ENCODE data around the gene CCDC50. TPM values are rescaled to one million over a fixed set of nuclear protein-coding genes. Genes with fewer than 3 reads are reported as not detected.

The CCDC50 gene
- total and polyA plus RNA-seq, 7 donors, result 20.8 to 128 (median 103) TPM

- H3K27me3 ChIP-seq, result no peaks in the 10 kb centered on the region
- no peak overlapping the region for H3K4me3 ChIP-seq
- 82 to 89% methylated on average over 3 of the region's 3 CpGs for WGBS, 2 donors
- DNase-seq, result no peak
- intact Hi-C loops (cut with DNase I), result no loop called here
- TF ChIP-seq POLR2AphosphoS5 (IDR thresholded peaks at IDR 0.05) (no peak), EP300 (IDR thresholded peaks at IDR 0.05) (no peak), CTCF (IDR thresholded peaks at IDR 0.05) (no peak), POLR2A (IDR thresholded peaks at IDR 0.05) (no peak)
- no peaks in the 10 kb centered on the region for H3K9me3 ChIP-seq
- no peak overlapping the region for H3K27ac ChIP-seq
- H3K4me1 ChIP-seq, result peaks cover 0 to 25% (median 18%) of the 10 kb centered on the region in 4 donors
- H3K36me3 ChIP-seq, result peaks cover 0 to 67% (median 16%) of the 10 kb centered on the region in 4 donors
Observed at GRCh38 chr3:191360620-191361019, 31.4 kb downstream of the CCDC50 start.

GRCh38 chr3:191361456-191361855 lies 32.3 kb downstream of the CCDC50 start:
- Histone ChIP-seq H3K27ac (no peak overlapping the region), H3K4me1 (peaks cover 0 to 22% (median 10%) of the 10 kb centered on the region in 4 donors), H3K27me3 (no peaks in the 10 kb centered on the region), H3K4me3 (no peak overlapping the region), H3K36me3 (peaks cover 0 to 75% (median 16%) of the 10 kb centered on the region in 4 donors), H3K9me3 (no peaks in the 10 kb centered on the region)
- 91 to 98% methylated on average over 1 of the region's 1 CpG for WGBS, 2 donors
- intact Hi-C loops (cut with DNase I), result no loop called here
- no peak for TF ChIP-seq CTCF (IDR thresholded peaks at IDR 0.05)
- TF ChIP-seq POLR2A (IDR thresholded peaks at IDR 0.05), result no peak
- TF ChIP-seq EP300 (IDR thresholded peaks at IDR 0.05), result no peak
- TF ChIP-seq POLR2AphosphoS5 (IDR thresholded peaks at IDR 0.05), result no peak
- DNase-seq, result no peak

GRCh38 chr3:191362037-191362436 lies 32.8 kb downstream of the CCDC50 start:
- intact Hi-C loops (cut with DNase I), result no loop called here
- Histone ChIP-seq H3K36me3 (peaks cover 0 to 77% (median 16%) of the 10 kb centered on the region in 4 donors), H3K27me3 (no peaks in the 10 kb centered on the region), H3K4me3 (no peak overlapping the region), H3K27ac (no peak overlapping the region), H3K9me3 (no peaks in the 10 kb centered on the region), H3K4me1 (peaks cover 0 to 16% (median 4%) of the 10 kb centered on the region in 4 donors)
- WGBS, 2 donors, result 58 to 84% methylated on average over 4 of the region's 4 CpGs
- DNase-seq, result no peak
- no peak for TF ChIP-seq EP300 (IDR thresholded peaks at IDR 0.05)
- TF ChIP-seq POLR2AphosphoS5 (IDR thresholded peaks at IDR 0.05), result no peak
- no peak for TF ChIP-seq POLR2A (IDR thresholded peaks at IDR 0.05)
- no peak for TF ChIP-seq CTCF (IDR thresholded peaks at IDR 0.05)

- no peak overlapping the region for H3K27ac ChIP-seq
- no peak for TF ChIP-seq POLR2A (IDR thresholded peaks at IDR 0.05)
- no peak for TF ChIP-seq CTCF (IDR thresholded peaks at IDR 0.05)
- TF ChIP-seq POLR2AphosphoS5 (IDR thresholded peaks at IDR 0.05), result no peak
- TF ChIP-seq EP300 (IDR thresholded peaks at IDR 0.05), result no peak
- no peaks in the 10 kb centered on the region for H3K27me3 ChIP-seq
- WGBS, 2 donors, result 89 to 90% methylated on average over 2 of the region's 2 CpGs
- intact Hi-C loops (cut with DNase I), result no loop called here
- no peak overlapping the region for H3K4me3 ChIP-seq
- H3K36me3 ChIP-seq, result peaks cover 0 to 77% (median 16%) of the 10 kb centered on the region in 4 donors
- no peak for DNase-seq
- H3K9me3 ChIP-seq, result no peaks in the 10 kb centered on the region
- H3K4me1 ChIP-seq, result peaks cover 0 to 11% (median 0%) of the 10 kb centered on the region in 4 donors
Observed at GRCh38 chr3:191362524-191363090, 33.4 kb downstream of the CCDC50 start.

- Histone ChIP-seq H3K4me3 (no peak overlapping the region), H3K4me1 (peaks cover 0 to 5% (median 0%) of the 10 kb centered on the region in 4 donors), H3K9me3 (no peaks in the 10 kb centered on the region), H3K36me3 (peaks cover 0 to 72% (median 16%) of the 10 kb centered on the region in 4 donors), H3K27ac (no peak overlapping the region), H3K27me3 (no peaks in the 10 kb centered on the region)
- intact Hi-C loops (cut with DNase I), result no loop called here
- TF ChIP-seq EP300 (IDR thresholded peaks at IDR 0.05) (no peak), CTCF (IDR thresholded peaks at IDR 0.05) (no peak), POLR2AphosphoS5 (IDR thresholded peaks at IDR 0.05) (no peak), POLR2A (IDR thresholded peaks at IDR 0.05) (no peak)
- DNase-seq, result no peak
- WGBS, 2 donors, result 60 to 91% methylated on average over 4 of the region's 4 CpGs
Observed at GRCh38 chr3:191363221-191363620, 34.0 kb downstream of the CCDC50 start.
